WI38 (cell line): ENCODE measurements around the gene GABRG3.
"Not testable (repeated sequence)": the region's sequence is repeated elsewhere in the genome, so short reads cannot be mapped to it uniquely, and the experiment has no call there.

Experiments used
- H3K4me3 ChIP-seq: 2 replicates; pipeline ENCODE4 v1.5.1; 2011; ENCODE audit warnings: low read depth, mild to moderate bottlenecking, control low read depth, low read length
- TF ChIP-seq, protein P1 (sequence below): IDR thresholded peaks from 2 replicates; pipeline ENCODE4 v1.5.1; 2012; ENCODE audit warnings: low read depth, mild to moderate bottlenecking, control low read depth, low read length

The GABRG3 gene

GRCh38 chr15:27182561-27183110, 211.7 kb downstream of the GABRG3 start:
- TF ChIP-seq, protein P1, sequence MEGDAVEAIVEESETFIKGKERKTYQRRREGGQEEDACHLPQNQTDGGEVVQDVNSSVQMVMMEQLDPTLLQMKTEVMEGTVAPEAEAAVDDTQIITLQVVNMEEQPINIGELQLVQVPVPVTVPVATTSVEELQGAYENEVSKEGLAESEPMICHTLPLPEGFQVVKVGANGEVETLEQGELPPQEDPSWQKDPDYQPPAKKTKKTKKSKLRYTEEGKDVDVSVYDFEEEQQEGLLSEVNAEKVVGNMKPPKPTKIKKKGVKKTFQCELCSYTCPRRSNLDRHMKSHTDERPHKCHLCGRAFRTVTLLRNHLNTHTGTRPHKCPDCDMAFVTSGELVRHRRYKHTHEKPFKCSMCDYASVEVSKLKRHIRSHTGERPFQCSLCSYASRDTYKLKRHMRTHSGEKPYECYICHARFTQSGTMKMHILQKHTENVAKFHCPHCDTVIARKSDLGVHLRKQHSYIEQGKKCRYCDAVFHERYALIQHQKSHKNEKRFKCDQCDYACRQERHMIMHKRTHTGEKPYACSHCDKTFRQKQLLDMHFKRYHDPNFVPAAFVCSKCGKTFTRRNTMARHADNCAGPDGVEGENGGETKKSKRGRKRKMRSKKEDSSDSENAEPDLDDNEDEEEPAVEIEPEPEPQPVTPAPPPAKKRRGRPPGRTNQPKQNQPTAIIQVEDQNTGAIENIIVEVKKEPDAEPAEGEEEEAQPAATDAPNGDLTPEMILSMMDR: no peak

DNA sequence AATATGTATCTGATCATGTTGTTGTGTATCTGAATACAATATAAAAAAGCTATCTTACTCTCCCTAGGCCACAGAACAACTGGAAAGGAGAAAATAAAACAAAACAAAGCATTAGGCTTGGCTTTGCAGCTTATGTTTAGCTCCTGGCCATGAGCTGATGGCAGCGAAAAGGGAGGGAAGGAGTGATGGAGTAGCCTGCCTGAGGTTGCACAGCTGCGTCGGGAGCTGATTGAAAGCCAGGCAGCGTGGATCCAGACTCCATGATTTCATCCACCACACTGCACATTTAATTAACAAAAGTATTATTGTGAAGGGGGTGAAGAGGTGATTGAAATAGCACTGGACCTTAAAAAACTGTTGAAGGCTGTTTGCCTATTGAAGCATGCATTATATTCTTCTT, 212.2 kb downstream of the GABRG3 start:
- TF ChIP-seq, protein P1: no peak
- H3K4me3 ChIP-seq: no peak overlapping the region

More at GRCh38 chr15:27182561-27183110, 211.7 kb downstream of the GABRG3 start:
- H3K4me3 ChIP-seq: no peak overlapping the region

GRCh38 chr15:27191515-27191914, 220.5 kb downstream of the GABRG3 start:
- H3K4me3 ChIP-seq: not testable (repeated sequence)

DNA sequence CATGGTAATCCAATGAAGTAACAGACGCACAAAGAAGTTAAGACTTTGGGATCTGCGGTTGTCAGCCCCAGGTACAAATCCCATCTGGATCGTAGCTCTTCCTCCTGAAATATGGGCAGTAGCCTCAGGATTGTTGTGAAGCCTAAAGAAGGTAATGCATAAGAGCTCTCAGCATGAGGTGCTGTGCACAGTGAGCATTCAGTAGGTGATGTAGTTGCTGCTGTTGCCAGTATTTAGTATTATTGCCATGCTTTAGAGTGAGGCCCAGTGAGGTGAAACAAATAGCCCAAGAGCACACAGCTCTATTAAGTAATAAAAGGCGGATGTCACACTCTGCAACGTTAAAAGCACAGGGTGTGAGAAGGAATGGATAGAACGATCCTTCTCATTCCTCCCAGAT, 225.7 kb downstream of the GABRG3 start:
- TF ChIP-seq, protein P1: no peak
- no peak overlapping the region for H3K4me3 ChIP-seq

DNA sequence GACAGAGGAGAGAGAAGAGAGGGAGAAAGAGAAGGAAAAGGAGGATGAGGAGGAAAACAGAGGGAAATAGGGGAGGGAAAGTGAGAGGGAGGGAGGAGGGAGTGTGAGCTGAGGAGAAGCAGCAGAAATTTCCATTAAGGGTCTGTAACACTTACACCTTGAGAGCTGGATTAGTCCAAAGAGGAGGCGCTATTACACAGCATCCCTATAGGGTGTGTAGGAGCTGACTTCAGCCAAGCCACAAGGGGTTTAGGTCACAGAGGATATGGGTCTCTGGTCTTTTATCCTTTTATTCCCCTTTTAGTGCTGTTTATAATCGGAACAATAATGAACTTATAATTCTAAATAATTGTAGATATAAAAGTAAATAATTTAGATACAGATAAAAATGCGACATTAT, 230.4 kb downstream of the GABRG3 start:
- no peak overlapping the region for H3K4me3 ChIP-seq
- TF ChIP-seq, protein P1: no peak

DNA sequence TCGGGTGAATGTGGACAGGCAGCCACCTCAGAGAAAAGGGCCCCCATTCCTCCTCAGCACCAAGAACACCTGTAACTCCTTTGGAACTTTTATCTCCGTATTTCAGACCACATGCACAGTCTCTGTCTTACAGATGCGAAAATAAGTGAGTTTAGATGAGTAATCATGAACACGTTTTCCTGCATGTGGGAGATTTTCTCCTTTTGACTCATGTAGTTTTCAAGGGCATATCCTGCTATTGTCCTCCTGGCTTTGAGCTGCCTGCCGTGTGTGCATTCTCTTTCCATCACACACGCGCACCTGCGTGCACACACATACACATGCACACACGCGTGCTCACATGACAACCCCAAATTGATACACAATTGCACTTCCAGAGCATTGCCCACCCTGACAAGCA, 239.2 kb downstream of the GABRG3 start:
- no peak overlapping the region for H3K4me3 ChIP-seq
- TF ChIP-seq, protein P1: no peak

DNA sequence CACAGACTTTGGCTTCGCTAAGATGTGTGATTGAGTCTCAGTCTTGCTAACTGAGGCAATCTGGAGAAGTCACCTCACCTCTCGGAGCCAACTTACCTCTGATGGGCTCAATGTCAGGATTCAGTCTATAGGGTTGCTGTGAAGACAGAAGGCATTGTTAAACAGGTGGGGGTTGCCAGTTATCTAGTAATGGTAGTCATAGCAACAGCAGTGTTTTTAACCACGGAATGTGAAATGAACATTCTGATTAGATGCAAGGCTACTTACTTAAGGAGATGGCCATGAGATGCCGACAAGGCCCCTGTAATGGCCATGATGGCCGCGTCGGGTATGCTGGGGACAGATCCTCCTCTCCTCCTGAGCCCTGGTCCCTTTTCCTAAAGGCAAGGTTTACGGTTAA, 243.1 kb downstream of the GABRG3 start:
- TF ChIP-seq, protein P1: no peak
- H3K4me3 ChIP-seq: no peak overlapping the region

- H3K4me3 ChIP-seq: no peak overlapping the region
- TF ChIP-seq, protein P1: no peak
These were observed 244.0 kb downstream of the GABRG3 start for GRCh38 chr15:27214961-27215360.
